Measurements from ENCODE around the gene C1QBP.
"Not testable (repeated sequence)": the region's sequence is repeated elsewhere in the genome, so short reads cannot be mapped to it uniquely, and the experiment has no call there.

C1QBP gene

DNA sequence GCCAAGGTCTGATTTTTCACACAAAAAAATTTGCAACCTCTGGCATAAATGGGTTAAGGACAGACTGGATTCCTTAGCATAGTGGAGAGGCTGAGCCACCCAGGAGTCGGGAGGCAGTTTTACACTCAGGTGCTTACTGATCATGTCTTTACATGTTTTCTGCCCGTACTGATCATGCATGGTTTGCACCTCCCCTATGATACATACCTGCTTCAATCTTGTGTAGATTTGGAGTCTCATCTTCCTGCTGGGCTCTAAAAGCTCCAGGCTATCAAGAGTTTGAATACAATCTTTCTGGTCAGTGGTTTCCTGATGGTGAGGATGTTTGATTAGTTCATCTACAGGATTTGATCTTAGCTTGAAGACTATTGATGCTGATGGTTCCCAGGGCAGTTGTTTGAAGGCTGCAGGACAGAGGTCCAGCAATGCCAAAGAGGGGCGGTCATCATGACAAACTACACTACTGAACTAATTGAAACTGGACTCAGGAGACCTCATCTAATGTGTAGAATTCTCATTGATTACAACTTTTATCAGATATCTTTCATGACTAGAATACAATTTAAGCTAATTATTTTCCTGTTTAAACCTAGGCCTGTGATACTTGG lies 6.9 kb downstream of the C1QBP start:
- DNase-seq: no peak

- not testable (repeated sequence) for DNase-seq
Measured at GRCh38 chr17:5431234-5431633, 7.7 kb downstream of the C1QBP start.

DNA sequence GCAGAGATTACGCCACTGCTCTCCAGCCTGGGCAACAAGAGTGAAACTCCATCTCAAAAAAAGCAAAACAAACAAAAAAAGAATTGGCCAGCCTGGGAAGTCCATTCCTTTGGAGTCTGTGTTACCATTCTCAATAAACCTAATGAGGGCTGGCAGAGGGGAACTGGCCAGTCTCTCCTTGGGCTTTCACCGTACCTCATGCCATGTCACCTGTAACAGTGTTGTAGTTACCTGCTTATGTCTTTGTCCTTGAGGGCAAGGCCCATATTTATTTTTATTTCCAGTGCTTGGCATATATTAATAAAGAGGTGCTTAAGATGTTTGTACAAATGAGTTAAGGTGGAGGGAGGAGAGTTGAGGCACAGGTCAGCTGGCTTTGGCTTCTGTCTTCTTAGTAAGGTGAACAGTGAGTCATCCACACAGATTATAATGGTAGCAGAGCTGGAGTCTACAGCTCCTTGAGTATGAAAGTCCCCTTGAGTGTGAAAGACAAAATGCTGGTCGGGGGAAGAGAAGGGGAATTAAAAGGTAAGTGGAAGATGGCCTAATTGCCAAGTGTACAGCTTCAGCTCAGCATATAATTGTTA lies 8.4 kb downstream of the C1QBP start:
- no peak for DNase-seq

GRCh38 chr17:5429191-5429887 lies 9.6 kb downstream of the C1QBP start:
- peak; percentile 19 for DNase-seq

DNA sequence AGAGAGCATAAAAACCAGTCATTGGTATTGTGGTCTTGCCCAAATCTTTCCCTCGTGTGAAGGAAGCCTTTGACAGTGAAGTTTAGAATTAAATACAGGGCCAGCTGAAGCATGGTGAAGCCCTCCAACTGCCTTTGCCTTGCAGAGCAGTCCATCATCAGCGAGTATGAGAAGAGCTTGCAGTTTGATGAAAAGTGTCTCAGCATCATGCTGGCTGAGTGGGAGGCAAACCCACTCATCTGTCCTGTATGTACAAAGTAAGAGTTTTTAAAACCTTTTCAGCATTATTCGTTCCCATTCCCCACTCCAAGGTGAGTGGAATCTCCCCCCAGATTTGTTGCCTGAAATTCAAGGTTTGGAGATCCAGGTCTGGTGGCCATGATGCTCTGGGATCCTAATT lies 13.1 kb downstream of the C1QBP start:
- no peak for DNase-seq

GRCh38 chr17:5424909-5425308 lies 14.0 kb downstream of the C1QBP start:
- no peak for DNase-seq

DNA sequence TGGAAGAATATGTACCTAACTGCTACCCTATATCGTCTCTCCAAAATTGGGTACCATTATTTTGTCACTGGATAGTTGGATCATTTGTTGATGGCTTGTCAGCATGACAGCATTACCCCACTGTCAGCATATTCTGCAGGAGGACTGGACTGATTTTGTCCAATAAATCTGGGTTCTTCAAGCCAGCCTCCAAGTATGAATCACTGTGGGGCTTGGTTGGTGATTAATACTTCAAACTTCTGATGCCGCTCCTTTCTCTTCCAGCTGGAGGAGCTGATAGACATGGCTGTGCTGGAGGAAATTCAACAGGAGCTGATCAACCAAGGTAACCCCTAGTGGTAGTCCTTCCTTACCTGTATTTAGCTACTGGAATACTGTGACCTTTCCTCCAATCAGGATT lies 16.4 kb downstream of the C1QBP start:
- no peak for DNase-seq

DNA sequence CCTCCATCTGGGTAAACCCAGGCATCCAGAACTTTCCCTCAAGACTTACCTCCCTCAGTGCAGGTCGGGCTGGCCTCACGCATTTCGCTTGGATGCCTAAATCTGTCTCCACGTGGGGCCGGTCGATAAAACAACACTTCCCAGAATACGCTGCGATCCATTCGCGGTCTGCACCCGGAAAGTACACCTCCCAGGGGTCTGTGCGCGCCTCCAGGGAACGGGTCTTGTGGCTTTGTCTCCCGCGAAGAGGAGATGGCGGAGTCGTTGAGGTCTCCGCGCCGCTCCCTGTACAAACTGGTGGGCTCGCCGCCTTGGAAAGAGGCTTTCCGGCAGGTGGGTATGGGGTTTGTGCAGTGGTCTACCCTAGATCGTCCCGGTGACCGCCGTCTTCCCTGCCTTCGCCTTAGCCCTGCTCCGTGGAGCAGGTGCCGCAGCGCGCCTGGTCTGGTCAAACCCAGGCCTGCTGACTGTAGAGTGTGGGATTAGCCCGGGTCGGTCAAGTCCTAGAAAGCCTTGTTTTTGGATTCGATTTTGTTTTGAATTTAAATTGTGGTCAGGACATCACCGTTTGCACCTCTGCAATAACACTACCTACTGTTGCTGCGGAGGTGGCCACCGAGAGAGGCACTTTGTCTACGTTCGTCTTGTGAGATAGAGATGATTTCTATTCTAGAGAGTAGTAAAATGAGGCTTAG lies 18.8 kb downstream of the C1QBP start, which contains the start of gene RPAIN:
Gene RPAIN (plus strand): TSS at position 224 of the 695 bp plus-strand sequence. CDS start 29 bp downstream, at position 253.
- DNase-seq: peak; percentile 96

- DNase-seq: peak; percentile 98
Measured at GRCh38 chr17:5419356-5419958, 19.5 kb downstream of the C1QBP start, which contains the start of gene NUP88. TSS of gene NUP88 (minus strand) at chr17:5419662. CDS start at chr17:5419650, 12 bp downstream.

GRCh38 chr17:5418858-5419355 lies 20.0 kb downstream of the C1QBP start:
- DNase-seq: peak; percentile 46

- DNase-seq: no peak
Measured at GRCh38 chr17:5416901-5417300, 22.1 kb downstream of the C1QBP start.

DNA sequence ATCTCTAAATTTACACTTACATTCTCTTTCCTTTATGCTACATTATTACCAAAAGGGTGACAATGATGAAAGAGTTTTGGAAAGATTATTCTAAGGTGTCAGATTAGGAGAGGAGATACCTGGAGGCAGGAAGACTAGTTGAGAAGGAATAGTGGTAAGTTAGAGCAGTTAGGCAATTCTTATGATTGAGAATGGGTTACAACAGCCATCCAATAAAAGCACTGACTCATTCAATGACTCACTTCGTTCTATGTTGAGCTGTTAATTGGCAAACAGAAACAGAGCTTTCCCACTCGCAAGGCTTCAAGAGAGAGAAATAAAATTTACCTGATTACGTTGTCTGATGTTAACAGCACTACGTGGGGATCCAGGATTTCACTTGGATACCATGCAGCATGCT lies 25.3 kb downstream of the C1QBP start:
- no peak for DNase-seq

GRCh38 chr17:5410594-5411272 lies 28.2 kb downstream of the C1QBP start:
- DNase-seq: no peak

DNA sequence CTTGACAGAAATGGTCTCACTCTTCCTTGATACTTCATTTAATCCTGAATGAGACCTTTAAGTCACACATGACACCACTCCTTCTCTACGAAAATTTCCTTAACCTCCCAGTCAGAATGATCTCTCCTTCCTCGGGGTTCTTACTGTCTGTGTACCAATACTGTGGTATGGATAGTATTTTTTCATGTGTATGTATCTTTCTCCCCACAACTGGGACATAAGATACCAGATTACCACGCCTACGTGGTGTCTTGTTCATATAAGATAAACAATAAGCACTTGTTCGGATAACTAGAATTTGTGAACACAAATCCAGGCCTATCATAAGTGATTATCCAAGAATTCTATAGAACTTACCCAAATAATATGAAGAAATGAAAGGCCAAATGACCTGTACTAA lies 30.8 kb downstream of the C1QBP start:
- DNase-seq: no peak

GRCh38 chr17:5405400-5405799 lies 33.6 kb downstream of the C1QBP start:
- DNase-seq: no peak

GRCh38 chr17:5399767-5400166 lies 39.2 kb downstream of the C1QBP start:
- DNase-seq: no peak

GRCh38 chr17:5396612-5397011 lies 42.3 kb downstream of the C1QBP start:
- DNase-seq: no peak

GRCh38 chr17:5391678-5392077 lies 47.3 kb downstream of the C1QBP start:
- no peak for DNase-seq
